22Rv1 (cell line): ENCODE data around the gene AGT.

Experiments
- ZFX ChIP-seq: fragments of 450-650 bp; IDR thresholded peaks from 2 replicates; pipeline ENCODE4 v1.6.1; 2017; ENCODE audit warnings: antibody characterized with exemption, borderline replicate concordance
- TF ChIP-seq, protein P1 (sequence below): fragments of 450-650 bp; IDR thresholded peaks from 2 replicates; pipeline ENCODE4 v1.5.1; 2017; ENCODE audit warnings: mild to moderate bottlenecking

DNA sequence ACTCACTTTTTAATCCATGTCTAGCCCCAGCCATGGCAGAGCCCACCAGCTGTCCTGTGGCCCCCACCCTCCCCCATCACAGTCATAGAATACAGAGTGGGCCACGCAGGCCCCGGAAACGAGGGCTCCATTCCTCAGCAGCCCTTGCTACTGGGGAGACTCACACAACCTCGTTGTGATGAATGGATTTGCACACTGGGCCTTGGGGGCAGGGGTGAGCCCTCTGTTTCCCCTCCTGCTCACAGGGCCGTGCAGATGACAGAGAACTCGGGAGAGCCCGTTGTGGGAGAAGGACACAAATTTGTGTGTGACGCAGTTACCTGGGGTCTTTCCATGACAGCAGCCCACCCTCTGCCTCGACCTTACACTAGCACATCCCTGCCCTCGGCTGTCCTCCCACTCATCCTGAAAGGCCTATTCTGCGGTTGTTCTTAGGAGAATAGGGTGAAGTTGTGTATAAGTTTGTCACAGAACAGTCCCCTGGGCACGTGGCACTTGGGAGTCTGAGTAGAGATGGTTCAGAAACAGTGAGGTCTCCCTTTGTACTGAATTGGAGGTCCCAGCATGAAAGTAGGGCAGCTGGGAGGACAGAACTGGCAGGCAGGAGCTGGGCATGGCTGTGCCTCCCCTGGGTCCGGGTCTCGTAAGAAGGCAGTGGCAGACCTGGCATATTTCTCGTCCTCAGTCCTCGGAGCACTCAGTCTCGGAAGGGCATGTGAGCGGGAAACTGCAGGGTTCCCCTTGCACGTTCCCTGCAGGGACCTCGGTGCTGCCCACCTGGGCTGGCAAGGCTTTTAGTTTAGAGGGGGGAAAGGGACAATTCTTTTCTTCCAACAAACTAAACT, 6.8 kb downstream of the AGT start:
- TF ChIP-seq, protein P1, sequence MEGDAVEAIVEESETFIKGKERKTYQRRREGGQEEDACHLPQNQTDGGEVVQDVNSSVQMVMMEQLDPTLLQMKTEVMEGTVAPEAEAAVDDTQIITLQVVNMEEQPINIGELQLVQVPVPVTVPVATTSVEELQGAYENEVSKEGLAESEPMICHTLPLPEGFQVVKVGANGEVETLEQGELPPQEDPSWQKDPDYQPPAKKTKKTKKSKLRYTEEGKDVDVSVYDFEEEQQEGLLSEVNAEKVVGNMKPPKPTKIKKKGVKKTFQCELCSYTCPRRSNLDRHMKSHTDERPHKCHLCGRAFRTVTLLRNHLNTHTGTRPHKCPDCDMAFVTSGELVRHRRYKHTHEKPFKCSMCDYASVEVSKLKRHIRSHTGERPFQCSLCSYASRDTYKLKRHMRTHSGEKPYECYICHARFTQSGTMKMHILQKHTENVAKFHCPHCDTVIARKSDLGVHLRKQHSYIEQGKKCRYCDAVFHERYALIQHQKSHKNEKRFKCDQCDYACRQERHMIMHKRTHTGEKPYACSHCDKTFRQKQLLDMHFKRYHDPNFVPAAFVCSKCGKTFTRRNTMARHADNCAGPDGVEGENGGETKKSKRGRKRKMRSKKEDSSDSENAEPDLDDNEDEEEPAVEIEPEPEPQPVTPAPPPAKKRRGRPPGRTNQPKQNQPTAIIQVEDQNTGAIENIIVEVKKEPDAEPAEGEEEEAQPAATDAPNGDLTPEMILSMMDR, result no peak
- TF ChIP-seq ZFX, result no peak
